GM11168 (cell line): ENCODE data around the gene OBSCN.

Experiments used
- in situ Hi-C: fragments of 300-500 bp; cut with MboI; formaldehyde crosslinking; loops from one replicate; pipeline ENCODE4 v1.12.0; 2022; ENCODE audit warnings: low sequenced_read_pairs; ENCODE audit not compliant: unreplicated experiment

OBSCN gene

GRCh38 chr1:228407106-228408040 lies 199.5 kb downstream of the OBSCN start:
- in situ Hi-C loops, result no loop called here

- in situ Hi-C loops, result no loop called here
Measured at GRCh38 chr1:228408041-228408868, 200.4 kb downstream of the OBSCN start.

GRCh38 chr1:228408869-228409805 lies 201.3 kb downstream of the OBSCN start:
- in situ Hi-C loops, result no loop called here

- in situ Hi-C loops, result no loop called here
Measured at GRCh38 chr1:228410015-228410414, 202.2 kb downstream of the OBSCN start.

- in situ Hi-C loops, result no loop called here
Measured at GRCh38 chr1:228410671-228411070, 202.8 kb downstream of the OBSCN start.

- in situ Hi-C loops, result no loop called here
Measured at GRCh38 chr1:228411121-228411520, 203.3 kb downstream of the OBSCN start.

- in situ Hi-C loops, result no loop called here
Measured at GRCh38 chr1:228411548-228412430, 203.9 kb downstream of the OBSCN start.

- in situ Hi-C loops, result no loop called here
Measured at GRCh38 chr1:228413241-228414010, 205.6 kb downstream of the OBSCN start.

- in situ Hi-C loops, result no loop called here
Measured at GRCh38 chr1:228414511-228415211, 206.8 kb downstream of the OBSCN start.

- in situ Hi-C loops, result no loop called here
Measured at GRCh38 chr1:228415221-228415620, 207.4 kb downstream of the OBSCN start.

GRCh38 chr1:228415853-228416216 lies 208.0 kb downstream of the OBSCN start:
- in situ Hi-C loops, result no loop called here

- in situ Hi-C loops, result no loop called here
Measured at GRCh38 chr1:228416217-228416933, 208.5 kb downstream of the OBSCN start, which contains the start of gene TRIM17. Gene TRIM17 (minus strand): TSS chr1:228416861. CDS start chr1:228415072, 1,789 bp downstream.

GRCh38 chr1:228417061-228417460 lies 209.2 kb downstream of the OBSCN start:
- in situ Hi-C loops, result no loop called here

- in situ Hi-C loops, result no loop called here
Measured at GRCh38 chr1:228417483-228418203, 209.8 kb downstream of the OBSCN start.

- in situ Hi-C loops, result no loop called here
Measured at GRCh38 chr1:228420968-228421826, 213.4 kb downstream of the OBSCN start.
